PC-3 (cell line): ENCODE results near the gene DENND2A. TPM values are rescaled to one million over a fixed set of nuclear protein-coding genes. Genes with fewer than 3 reads are reported as not detected.
A peak's percentile ranks its signal among the peaks of the same experiment; 100 is the strongest.

Experiments used
- ATAC-seq: fragments of 200-7000 bp; cut with Tn5 transposase; 2 replicates; pipeline ENCODE4 v1.9.1; 2020; ENCODE audit warnings: mild to moderate bottlenecking, moderate library complexity
- BruUV-seq: library from RNA; stranded (reverse); fragments of 400-500 nt; replicated peaks from 2 replicates; lab custom pipeline; 2021; lab: Mats Ljungman, UMichigan
- CTCF ChIA-PET: fragments of 300-600 bp; sonication (Branson Sonifier 250); formaldehyde crosslinking; loops from one replicate; lab custom pipeline; 2022; ENCODE audit warnings: antibody characterized with exemption; lab: Charles Lee
- POLR2A ChIA-PET: fragments of 300-600 bp; sonication (Branson Sonifier 250); formaldehyde crosslinking; loops from one replicate; lab custom pipeline; 2022; ENCODE audit warnings: antibody characterized with exemption; ENCODE audit not compliant: unreplicated experiment; lab: Charles Lee
- DNase-seq: peaks from one replicate; pipeline ENCODE4 v3.0.0-alpha.2; 2015
- H2AFZ ChIP-seq: fragments of 300-600 bp; sonication (generic); 2 replicates; pipeline ENCODE4 v1.6.0; 2016; ENCODE audit warnings: antibody characterized with exemption, low read length
- H3F3A ChIP-seq: fragments of 300-600 bp; sonication (generic); one replicate; pipeline ENCODE4 v1.6.0; 2017; ENCODE audit warnings: antibody characterized with exemption, low read length, control low read depth, mild to moderate bottlenecking; ENCODE audit not compliant: unreplicated experiment
- H3K27ac ChIP-seq: fragments of 300-600 bp; sonication (generic); 2 replicates; pipeline ENCODE4 v1.5.1; 2016; ENCODE audit warnings: mild to moderate bottlenecking, low read length
- H3K27me3 ChIP-seq: fragments of 300-600 bp; sonication (generic); 2 replicates; pipeline ENCODE4 v1.6.1; 2016; ENCODE audit warnings: low read length, mixed read lengths
- H3K36me3 ChIP-seq: fragments of 300-600 bp; sonication (generic); 2 replicates; pipeline ENCODE4 v1.6.1; 2016; ENCODE audit warnings: low read depth, mixed run types, low read length, mixed read lengths
- H3K4me1 ChIP-seq: fragments of 300-600 bp; sonication (generic); 2 replicates; pipeline ENCODE4 v1.5.1; 2016; ENCODE audit warnings: low read length; ENCODE audit not compliant: insufficient read depth
- H3K4me2 ChIP-seq: fragments of 300-600 bp; sonication (generic); 2 replicates; pipeline ENCODE4 v1.6.0; 2016; ENCODE audit warnings: low read length
- H3K4me3 ChIP-seq: fragments of 300-600 bp; sonication (generic); 2 replicates; pipeline ENCODE4 v1.5.1; 2016; ENCODE audit warnings: mild to moderate bottlenecking, low read length, mixed read lengths
- H3K79me2 ChIP-seq: fragments of 300-600 bp; sonication (generic); 2 replicates; pipeline ENCODE4 v1.6.1; 2017; ENCODE audit warnings: low read length, mixed read lengths
- H3K9ac ChIP-seq: fragments of 300-600 bp; sonication (generic); 2 replicates; pipeline ENCODE4 v1.6.0; 2016; ENCODE audit warnings: mild to moderate bottlenecking, low read length
- H3K9me2 ChIP-seq: fragments of 300-600 bp; sonication (generic); replicated peaks from 2 replicates; pipeline ENCODE4 v1.6.1; 2016; ENCODE audit warnings: mixed run types, low read length, mixed read lengths
- H3K9me3 ChIP-seq: fragments of 300-600 bp; sonication (generic); 2 replicates; pipeline ENCODE4 v1.6.1; 2016; ENCODE audit warnings: low read length, mixed read lengths
- H4K20me1 ChIP-seq: fragments of 300-600 bp; sonication (generic); 2 replicates; pipeline ENCODE4 v1.6.1; 2016; ENCODE audit warnings: low read length, mixed read lengths
- EZH2 ChIP-seq: fragments of 300-600 bp; sonication (generic); IDR thresholded peaks from one replicate; pipeline ENCODE4 v1.6.1; 2017; ENCODE audit warnings: antibody characterized with exemption, mild to moderate bottlenecking, low read length; ENCODE audit not compliant: unreplicated experiment
- EZH2phosphoT487 ChIP-seq: fragments of 300-600 bp; sonication (generic); IDR thresholded peaks from 2 replicates; pipeline ENCODE4 v1.6.1; 2018; ENCODE audit warnings: mild to moderate bottlenecking, antibody characterized with exemption, low read length, borderline replicate concordance
- intact Hi-C: fragments of 100-400 bp; cut with micrococcal nuclease; formaldehyde crosslinking; loops from 2 replicates; pipeline ENCODE4 v1.9.0; 2023
- total RNA-seq: library from RNA; depleted of rRNA; stranded (reverse); fragments of >200 nt; gene quantifications from 2 replicates; pipeline ENCODE4 v1.2.3, GENCODE V29; 2014; rRNA removed
- TF ChIP-seq, protein P1 (sequence below): fragments of 300-600 bp; sonication (generic); conservative IDR thresholded peaks from 2 replicates; pipeline ENCODE4 v1.5.1; 2017; ENCODE audit warnings: antibody characterized with exemption, low read depth, mild to moderate bottlenecking, low read length

DENND2A gene
- total RNA-seq, 1 experiment from 2014 or later, result 8.9 TPM

GRCh38 chr7:140475747-140476333 is 164.8 kb downstream of the DENND2A start:
- H3K4me2 ChIP-seq, result peak overlapping the region; percentile 94; the same call in 1 of the 2 replicates
- H3K4me1 ChIP-seq, result no peaks in the 10 kb centered on the region; the same call in 1 of the 2 replicates
- peaks cover 82% of the 10 kb centered on the region for H3K79me2 ChIP-seq
- intact Hi-C loops, result loop anchor here (1.0 to 5.0 kb wide), 4 partner anchors 17 to 177 kb away; partner anchors contain the start of gene RAB19
- CTCF ChIA-PET, result interaction anchor here (0.6 kb wide), 1 partner anchor 178 kb away, joined by 8 read pairs; no protein-coding TSS in a partner anchor
- no peak overlapping the region for H3K27ac ChIP-seq
- H3K9ac ChIP-seq, result no peak overlapping the region
- ATAC-seq (no peak), DNase-seq (peak; percentile 79)
- H3K9me3 ChIP-seq, result no peaks in the 10 kb centered on the region
- peaks cover 14% of the 10 kb centered on the region for H4K20me1 ChIP-seq
- no peaks in the 10 kb centered on the region for H3K27me3 ChIP-seq
- POLR2A ChIA-PET, result no interaction called here
- TF ChIP-seq EZH2 (no peak), EZH2phosphoT487 (no peak)
- TF ChIP-seq, protein P1, sequence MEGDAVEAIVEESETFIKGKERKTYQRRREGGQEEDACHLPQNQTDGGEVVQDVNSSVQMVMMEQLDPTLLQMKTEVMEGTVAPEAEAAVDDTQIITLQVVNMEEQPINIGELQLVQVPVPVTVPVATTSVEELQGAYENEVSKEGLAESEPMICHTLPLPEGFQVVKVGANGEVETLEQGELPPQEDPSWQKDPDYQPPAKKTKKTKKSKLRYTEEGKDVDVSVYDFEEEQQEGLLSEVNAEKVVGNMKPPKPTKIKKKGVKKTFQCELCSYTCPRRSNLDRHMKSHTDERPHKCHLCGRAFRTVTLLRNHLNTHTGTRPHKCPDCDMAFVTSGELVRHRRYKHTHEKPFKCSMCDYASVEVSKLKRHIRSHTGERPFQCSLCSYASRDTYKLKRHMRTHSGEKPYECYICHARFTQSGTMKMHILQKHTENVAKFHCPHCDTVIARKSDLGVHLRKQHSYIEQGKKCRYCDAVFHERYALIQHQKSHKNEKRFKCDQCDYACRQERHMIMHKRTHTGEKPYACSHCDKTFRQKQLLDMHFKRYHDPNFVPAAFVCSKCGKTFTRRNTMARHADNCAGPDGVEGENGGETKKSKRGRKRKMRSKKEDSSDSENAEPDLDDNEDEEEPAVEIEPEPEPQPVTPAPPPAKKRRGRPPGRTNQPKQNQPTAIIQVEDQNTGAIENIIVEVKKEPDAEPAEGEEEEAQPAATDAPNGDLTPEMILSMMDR, result peak; percentile 79
- BruUV-seq, result no TSS peak
- no peak overlapping the region for H2AFZ ChIP-seq
- H3K4me3 ChIP-seq, result no peak overlapping the region
- no peaks in the 10 kb centered on the region for H3K9me2 ChIP-seq
- no peaks in the 10 kb centered on the region for H3F3A ChIP-seq
- no peaks in the 10 kb centered on the region for H3K36me3 ChIP-seq

Other genes with a start within 250 kb of the DENND2A start
- gene SLC37A3, start 242.3 kb downstream of the DENND2A start, total RNA-seq, result 21.8 and 22.1 TPM in 2 replicates
- 0.52 and 1.3 TPM in 2 replicates for gene RAB19, start 236.8 kb downstream of the DENND2A start, total RNA-seq
- gene MKRN1, start 161.3 kb downstream of the DENND2A start, total RNA-seq, result 71.9 and 78.5 TPM in 2 replicates
- gene ADCK2, start 32.1 kb upstream of the DENND2A start, total RNA-seq, result 29.4 and 39.3 TPM in 2 replicates
- 296 and 325 TPM in 2 replicates for gene NDUFB2, start 55.9 kb upstream of the DENND2A start, total RNA-seq